NCI-H2081 treated with DMSO at 0.1 percent for 48 hours (cell line): ENCODE measurements around the gene SLC25A5.
"Not testable (repeated sequence)": the region's sequence is repeated elsewhere in the genome, so short reads cannot be mapped to it uniquely, and the experiment has no call there.

Source experiments
- DNase-seq: peaks from one replicate; lab custom pipeline; 2025; lab: John Stamatoyannopoulos, UW

The SLC25A5 gene

GRCh38 chrX:119467842-119468550, at the start of gene SLC25A5:
Gene SLC25A5 (plus strand): TSS chrX:119468444. CDS start chrX:119468516, 72 bp downstream.
- peak; percentile 68 for DNase-seq

GRCh38 chrX:119419146-119419545, 49.1 kb upstream of the SLC25A5 start:
- DNase-seq = no peak

- DNase-seq = no peak
These were observed 48.3 kb upstream of the SLC25A5 start for GRCh38 chrX:119419898-119420297.

GRCh38 chrX:119421016-119421705, 47.1 kb upstream of the SLC25A5 start:
- DNase-seq = no peak

- DNase-seq = no peak
These were observed 44.6 kb upstream of the SLC25A5 start for GRCh38 chrX:119423631-119424030.

GRCh38 chrX:119424999-119425398, 43.2 kb upstream of the SLC25A5 start:
- no peak for DNase-seq

GRCh38 chrX:119427024-119427794, 41.0 kb upstream of the SLC25A5 start:
- DNase-seq = no peak

GRCh38 chrX:119427795-119428185, 40.5 kb upstream of the SLC25A5 start:
- DNase-seq = no peak

- no peak for DNase-seq
These were observed 38.8 kb upstream of the SLC25A5 start for GRCh38 chrX:119429471-119429870.

- DNase-seq = not testable (repeated sequence)
These were observed 26.9 kb upstream of the SLC25A5 start for GRCh38 chrX:119441295-119441694.

- no peak for DNase-seq
These were observed 26.0 kb upstream of the SLC25A5 start for GRCh38 chrX:119442286-119442685.

- DNase-seq = no peak
These were observed 15.0 kb upstream of the SLC25A5 start for GRCh38 chrX:119453202-119453601.

GRCh38 chrX:119455264-119455663, 13.0 kb upstream of the SLC25A5 start:
- no peak for DNase-seq

- DNase-seq = no peak
These were observed 9.1 kb upstream of the SLC25A5 start for GRCh38 chrX:119459181-119459580.

GRCh38 chrX:119465555-119465954, 2.7 kb upstream of the SLC25A5 start:
- no peak for DNase-seq

GRCh38 chrX:119466970-119467369, 1.3 kb upstream of the SLC25A5 start:
- DNase-seq = no peak

- no peak for DNase-seq
These were observed 811 bp upstream of the SLC25A5 start for GRCh38 chrX:119467433-119467832.

GRCh38 chrX:119468551-119469312, 488 bp downstream of the SLC25A5 start:
- DNase-seq = peak; percentile 35

- no peak for DNase-seq
These were observed 1.0 kb downstream of the SLC25A5 start for GRCh38 chrX:119469313-119469635.

- DNase-seq = no peak
These were observed 6.6 kb downstream of the SLC25A5 start for GRCh38 chrX:119474615-119475388.

- DNase-seq = no peak
These were observed 7.3 kb downstream of the SLC25A5 start for GRCh38 chrX:119475389-119476101.
